ENCODE data around the gene FAM118A.

DNA sequence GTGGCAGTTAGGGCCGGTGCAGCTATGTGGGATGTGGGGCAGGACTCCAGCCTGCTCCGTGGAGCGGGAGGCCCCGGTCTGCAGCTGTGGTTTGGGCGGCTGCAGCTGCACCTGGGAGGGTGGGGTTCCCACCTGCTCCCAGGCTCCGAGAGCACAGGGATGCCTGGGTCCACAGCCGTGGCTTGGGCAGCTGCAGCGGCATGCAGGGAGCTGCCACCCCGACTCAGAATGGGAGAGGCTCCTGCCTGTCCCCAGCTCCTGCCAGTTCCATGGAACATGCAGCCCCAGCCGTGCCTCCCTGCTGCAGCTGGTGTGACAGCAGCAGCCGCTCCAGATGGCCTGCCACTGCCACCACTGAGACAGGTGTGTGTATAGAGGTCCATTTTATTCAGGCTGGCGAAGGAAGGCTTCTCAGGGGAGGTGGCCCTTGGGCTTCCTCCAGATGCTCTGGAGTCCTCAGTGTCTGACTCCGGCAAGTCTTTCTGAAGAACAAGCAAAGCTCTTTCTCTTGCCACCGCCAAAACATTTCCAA is 46.7 kb upstream of the FAM118A start:
- TF ChIP-seq POLR2AphosphoS5 (IDR thresholded peaks at IDR 0.05) (no peak), POLR2A (IDR thresholded peaks at IDR 0.05) (no peak)
- TF ChIP-seq, protein P1, sequence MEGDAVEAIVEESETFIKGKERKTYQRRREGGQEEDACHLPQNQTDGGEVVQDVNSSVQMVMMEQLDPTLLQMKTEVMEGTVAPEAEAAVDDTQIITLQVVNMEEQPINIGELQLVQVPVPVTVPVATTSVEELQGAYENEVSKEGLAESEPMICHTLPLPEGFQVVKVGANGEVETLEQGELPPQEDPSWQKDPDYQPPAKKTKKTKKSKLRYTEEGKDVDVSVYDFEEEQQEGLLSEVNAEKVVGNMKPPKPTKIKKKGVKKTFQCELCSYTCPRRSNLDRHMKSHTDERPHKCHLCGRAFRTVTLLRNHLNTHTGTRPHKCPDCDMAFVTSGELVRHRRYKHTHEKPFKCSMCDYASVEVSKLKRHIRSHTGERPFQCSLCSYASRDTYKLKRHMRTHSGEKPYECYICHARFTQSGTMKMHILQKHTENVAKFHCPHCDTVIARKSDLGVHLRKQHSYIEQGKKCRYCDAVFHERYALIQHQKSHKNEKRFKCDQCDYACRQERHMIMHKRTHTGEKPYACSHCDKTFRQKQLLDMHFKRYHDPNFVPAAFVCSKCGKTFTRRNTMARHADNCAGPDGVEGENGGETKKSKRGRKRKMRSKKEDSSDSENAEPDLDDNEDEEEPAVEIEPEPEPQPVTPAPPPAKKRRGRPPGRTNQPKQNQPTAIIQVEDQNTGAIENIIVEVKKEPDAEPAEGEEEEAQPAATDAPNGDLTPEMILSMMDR (IDR thresholded peaks at IDR 0.05): no peak

All from breast epithelium (tissue), 3 donors.